ENCODE measurements around the gene COL19A1.

The COL19A1 gene

DNA sequence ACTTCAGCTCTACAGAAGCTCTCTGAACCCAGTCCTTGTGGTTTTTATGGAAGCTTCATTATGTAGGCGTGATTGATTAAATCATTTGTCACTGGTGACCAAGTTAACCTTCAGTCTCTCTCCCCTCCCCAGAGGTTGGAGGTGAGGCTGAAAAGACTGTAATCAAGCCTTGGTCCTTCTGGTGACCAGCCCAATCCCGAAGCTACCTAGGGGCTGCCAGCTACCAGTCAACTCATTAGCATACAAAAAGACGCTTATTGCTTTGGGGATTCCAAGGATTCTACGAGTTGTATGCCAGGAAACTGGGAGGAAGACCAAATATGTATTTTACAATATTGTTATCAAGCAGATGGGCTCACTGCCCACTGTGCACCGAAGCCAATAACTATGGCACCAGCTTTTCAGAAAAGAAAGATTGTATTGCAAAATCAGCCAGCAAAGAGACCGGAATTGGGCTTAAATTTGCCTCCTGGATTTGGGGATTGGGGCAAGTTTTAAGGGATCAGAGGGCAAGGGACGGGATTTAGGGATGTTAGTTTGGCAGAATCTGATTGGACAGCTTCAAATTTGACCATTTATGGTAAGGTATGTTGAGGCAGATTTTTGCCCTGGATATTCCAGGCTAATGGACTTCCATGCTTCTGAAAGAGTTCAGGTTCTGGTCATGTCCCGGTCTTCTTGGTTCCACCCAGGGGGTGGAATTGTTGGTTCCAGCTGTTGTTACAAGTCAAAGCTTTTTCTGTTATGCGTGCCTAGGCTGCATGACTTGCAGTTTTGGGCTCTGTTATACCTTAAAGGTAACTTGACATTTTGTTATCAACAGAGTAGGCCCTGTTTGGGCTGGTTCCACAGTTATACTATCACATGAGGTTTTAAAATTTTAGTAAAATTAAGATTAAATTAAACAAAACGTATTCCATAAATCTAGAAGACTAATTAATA, 269.1 kb downstream of the COL19A1 start:
- DNase-seq = no peak

DNA sequence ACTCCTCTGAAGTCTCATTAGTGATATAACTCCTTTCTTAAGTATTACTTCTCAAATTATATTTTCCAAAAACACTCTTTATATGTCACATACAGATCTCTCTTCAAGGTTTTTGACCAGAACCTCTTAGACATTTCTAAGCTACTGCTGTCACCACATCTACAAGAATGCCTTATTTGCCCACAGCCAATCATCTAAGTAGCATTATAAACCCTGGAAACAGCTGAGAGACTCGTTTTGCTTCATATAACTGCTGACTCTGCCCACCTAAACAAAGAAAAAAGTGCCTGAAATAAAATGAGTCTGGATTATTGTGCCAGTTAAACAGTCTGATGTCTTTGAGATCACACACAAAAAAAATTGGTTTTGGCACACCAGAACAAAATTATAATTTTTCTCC, 270.6 kb downstream of the COL19A1 start:
- DNase-seq = no peak

DNA sequence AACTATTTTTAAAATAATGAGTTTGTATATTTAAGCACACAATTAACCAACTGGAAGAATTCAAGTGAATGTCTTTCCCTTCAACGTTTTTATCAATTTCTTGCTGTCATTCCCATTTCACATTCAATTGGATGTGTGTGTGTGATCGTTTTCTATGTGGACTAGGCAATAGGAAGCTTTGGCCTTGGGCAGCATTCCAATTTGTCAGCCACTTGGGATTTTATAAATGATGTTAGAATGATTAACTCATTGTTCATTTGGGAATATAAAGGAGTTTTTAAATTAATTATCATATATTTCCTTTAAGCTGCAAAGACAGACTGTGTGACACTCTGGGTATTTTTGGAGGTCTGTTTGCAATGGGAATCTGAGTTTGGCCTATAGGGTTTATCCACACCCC, 274.1 kb downstream of the COL19A1 start:
- no peak for DNase-seq

DNA sequence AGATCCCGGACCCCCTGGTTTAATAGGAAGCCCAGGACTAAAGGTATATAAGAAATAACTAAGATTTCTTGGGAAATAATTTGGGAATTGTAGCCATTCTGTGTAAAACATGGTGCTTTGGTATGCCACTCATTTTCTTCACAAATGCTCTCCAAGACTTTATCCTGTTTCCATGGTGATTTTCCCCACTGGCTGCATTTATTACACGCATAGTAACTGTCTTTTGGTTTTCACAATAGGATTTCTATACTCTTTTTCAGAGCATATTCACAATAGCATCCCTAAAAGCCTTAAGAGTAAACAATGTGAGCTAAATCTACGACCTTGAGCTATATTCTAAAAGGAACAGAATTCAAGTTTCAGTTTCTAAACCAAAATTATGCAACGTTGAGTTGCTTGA, 275.7 kb downstream of the COL19A1 start:
- DNase-seq = no peak

DNA sequence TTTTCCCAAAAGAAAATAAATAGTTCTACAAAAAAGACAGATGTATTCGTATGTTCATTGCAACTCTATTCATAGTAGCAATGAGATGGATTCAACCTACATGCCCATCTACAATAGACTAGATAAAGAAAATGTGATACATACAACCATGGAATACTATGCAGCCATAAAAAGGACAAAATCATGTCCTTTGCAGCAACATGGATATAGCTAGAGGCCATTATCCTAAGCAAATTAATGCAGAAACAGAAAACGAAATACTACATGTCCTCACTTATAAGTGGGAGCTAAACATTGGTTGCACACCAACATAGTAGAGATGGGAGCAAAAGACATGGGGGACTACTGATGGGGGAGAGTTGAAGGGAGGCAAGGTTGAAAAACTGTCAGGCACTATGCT, 278.8 kb downstream of the COL19A1 start:
- DNase-seq = no peak

DNA sequence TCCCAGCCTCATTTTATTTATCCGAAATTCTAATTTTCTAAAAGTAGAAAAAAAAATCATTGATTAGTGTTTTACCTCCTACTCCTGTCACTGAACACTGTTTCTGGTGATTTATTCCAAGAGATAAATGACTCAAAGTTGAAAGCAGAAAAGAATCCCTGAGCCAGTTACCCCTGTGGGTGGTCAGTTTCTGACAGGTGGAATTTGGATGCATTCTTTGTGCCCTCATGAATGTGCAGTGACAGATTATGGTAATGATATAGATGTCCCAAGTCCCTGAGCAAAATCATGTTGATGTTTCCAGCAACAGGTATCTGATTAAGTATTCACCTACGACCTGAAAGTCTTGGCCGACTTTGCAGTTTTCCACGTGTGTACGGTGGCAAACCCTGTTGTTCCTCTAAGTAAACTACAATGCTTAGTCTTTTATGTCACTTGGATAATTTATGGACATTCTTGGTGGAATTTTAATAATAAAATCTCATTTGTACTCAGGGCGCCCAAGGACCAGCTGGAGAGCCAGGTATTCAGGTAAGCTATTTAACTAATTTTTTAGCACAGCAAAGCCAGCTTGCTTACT, 282.9 kb downstream of the COL19A1 start:
- no peak for DNase-seq

DNA sequence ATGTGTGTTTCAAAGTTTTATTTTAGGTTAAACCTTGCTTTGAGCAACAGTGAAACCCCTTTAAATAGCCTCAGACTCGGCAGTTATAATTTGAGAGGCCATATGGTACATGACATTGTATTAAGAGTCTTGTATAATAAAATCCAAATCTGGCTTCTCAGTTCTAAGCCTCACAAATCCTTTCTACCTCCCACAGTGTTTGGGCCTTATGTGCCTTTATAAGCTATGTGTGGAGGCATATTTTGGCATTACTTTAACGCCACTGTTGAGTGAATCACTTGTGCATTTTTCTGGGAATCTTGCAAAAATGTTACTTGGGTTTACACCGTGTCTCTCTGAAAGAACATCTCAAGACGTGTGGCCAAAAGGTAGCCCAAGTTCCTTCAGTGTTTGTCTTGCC, 284.2 kb downstream of the COL19A1 start:
- DNase-seq = no peak

DNA sequence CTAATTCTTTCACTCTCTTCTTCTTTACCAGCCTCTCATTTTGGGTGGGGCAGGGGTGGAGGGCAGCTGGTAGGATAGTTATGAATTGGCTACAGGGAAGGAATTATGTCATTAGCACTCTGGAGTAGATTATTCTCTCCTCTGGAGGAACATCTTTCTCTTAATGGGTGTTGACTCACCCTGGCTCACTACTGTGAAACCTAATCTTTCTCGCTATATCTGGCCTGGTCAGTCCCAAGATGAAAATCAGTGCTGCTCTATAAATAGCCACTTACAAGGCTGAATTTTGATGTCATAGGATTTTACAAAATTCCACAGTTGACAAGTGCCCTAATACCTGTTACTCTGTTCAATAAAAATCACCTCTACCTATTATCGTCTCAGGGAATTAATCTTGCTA, 285.3 kb downstream of the COL19A1 start:
- no peak for DNase-seq

DNA sequence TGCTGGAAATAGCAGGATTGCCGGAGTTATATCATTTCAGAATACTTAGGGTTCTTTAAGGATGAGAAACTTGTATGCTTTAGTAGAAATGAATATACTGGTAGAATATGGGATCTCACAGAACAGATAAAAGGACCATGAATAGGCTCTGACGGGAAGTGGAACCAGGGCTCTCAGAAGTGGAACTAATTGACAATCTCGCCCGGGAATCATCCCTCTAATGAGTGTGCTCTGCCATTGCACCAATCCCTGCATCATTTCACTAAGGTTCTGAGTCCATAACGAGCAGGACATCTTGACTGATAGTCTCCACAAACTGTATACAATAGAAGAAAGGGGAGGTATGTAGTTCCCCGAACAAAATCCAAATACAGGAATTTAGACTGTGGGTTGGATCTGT, 286.4 kb downstream of the COL19A1 start:
- DNase-seq = no peak

DNA sequence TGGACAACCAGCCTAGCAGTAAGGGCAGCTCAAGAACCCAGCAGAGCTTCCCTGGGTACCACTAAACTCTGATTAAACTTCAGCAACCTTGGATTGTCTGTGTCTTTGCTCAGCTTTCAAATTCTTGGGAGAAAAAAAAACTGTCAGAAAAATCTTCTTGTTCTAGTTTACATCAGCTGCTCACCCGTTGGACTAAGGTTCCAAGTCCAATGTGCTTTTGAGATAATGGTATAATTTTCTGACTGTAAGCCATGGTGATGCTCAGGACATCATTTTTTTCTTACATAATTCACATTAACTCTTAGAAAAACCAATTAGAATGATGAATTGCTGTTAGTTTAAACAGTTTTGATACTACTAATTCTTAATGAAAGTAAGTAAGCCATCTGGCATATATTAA, 290.7 kb downstream of the COL19A1 start:
- no peak for DNase-seq

DNA sequence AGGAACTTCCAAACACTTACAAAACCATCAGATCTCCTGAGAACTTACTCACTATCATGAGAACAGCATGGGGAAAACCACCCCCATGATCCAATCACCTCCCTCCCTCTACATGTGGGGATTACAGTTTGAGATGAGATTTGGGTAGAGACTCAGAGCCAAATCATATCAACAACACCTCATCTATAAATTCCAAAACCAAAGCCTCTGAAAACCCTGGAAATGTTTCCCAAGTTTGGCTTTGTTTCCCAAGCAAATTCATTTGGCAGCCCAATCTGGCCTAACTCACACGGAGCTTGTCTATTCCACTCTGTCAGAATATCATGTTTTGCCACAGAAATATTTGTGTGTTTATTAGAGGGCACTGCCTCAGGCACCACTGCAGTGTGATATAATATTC, 293.9 kb downstream of the COL19A1 start:
- no peak for DNase-seq

DNA sequence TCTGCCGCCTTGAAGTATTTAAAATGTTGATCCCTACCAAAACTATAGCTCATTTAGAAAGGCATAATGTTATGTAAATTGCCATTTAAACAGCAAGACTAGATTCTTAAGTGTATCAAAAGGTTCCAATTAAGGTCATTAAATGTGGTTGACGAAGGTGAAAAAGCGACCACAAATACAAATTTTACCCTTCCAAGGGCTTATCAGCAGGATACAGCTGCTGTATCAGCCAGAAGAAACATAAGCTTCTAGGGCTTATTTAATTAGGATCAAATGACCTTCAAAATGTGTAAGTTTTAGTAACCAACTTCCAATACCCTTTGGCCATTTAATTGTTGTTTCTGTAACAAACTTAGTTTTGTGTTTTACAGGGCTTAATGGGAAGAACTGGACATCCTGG, 296.6 kb downstream of the COL19A1 start:
- no peak for DNase-seq

DNA sequence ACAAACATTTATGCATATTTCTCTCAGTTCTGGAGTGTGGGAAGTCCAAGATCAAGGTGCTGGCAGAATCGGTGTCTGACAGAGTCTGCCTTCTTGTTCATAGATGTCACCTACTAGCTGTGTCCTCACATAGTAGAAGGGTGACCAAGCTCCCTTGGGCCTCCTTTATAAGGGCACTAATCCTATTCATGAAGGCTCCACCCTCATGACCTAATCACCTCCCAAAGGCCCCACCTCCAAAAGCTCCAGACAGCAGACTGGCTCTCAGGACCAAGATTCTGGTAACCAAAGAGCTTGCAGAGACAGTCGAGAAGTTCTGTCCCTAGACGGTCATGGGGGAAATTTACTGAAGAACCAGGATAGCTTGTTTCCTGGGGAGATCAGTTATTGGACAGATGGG, 297.4 kb downstream of the COL19A1 start:
- DNase-seq = no peak

DNA sequence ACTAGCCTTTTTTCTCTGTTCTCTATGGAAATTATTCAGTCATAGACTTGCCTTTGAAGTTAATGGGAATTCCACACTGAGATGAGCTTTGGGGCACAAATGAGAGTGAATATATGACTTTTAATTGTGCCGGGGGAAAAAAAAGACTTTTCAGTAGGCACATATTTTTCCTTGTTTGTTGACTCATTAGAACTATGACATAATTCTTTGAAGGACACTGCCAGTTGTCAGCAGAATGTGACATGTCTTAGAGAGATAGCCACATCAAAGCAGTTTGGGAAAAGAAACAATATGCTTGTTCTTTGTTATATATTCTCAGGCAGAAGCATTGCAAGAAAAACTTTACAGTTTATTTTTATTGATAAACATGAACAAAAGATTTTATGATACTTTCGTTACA, 298.2 kb downstream of the COL19A1 start:
- no peak for DNase-seq

DNA sequence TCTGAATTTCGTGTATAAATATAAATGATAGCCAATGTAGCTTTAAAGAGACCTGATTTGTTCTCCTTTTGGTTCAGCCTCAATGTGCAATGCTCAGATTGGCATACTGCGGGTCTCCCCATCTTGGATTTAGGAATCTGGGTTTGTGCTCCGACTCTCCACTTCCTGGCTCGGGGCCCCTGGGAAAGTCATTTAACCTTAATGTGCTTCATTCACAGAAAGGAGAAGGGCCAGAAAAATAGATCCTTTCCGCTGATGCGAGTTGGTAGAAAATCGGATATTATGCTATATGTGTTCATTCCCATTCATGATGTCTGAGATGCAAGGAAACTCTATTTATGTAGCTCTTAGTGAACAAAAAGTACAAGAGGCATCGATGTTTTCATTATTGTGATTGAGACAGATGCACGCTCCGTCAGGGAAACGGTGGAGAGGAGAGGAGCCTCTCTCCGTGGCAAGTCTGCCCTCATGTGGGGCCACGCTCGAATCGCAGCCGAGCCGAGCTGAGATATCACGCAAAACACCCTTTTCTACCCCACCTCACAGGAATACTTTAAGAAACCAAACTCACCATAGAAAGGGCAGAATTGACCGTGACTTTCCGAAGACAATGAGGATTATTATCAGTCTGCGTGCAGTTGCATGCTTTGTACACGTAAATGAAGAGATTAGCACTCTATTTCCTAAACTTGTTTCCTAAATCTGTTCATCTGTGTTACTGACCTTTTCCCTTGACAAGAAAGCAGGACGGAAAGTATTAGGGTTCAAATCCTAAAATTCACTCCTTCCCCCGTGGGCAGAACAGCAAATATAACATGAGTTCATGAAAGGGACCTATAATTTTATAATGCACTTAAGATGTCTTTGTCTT, 300.0 kb downstream of the COL19A1 start:
- DNase-seq = no peak

DNA sequence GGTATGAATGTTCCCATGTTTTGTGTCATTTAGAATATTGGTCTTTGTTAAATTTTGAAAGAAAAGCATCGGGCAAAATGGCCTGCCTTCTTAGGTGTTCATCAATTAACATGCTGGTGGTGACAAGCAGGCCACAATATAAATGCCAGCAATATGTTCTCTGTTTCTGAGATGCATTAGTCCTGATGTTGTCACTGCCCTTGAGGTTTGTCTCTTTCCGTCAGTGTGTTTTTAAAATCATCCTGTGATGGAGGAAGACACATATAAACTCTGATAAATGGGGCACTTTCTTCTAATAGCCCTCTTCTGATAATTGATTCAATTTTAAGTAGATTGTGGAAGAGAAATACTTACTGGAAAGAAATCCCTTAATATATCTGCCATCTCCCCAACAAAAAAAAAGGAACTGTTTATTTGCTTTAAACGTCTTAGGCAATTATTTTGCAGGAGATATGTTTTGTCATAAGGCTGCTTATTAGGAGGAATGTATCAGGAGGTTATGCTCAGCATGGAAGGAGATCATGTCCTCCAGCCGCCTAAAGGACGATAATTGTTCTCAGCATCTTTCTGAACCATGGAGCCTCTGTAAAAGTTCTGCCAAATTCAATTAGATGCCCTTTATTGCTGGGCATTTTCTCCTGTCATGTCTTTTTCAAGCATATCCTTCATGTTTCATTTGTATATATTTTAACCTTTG, 302.5 kb downstream of the COL19A1 start:
- no peak for DNase-seq

DNA sequence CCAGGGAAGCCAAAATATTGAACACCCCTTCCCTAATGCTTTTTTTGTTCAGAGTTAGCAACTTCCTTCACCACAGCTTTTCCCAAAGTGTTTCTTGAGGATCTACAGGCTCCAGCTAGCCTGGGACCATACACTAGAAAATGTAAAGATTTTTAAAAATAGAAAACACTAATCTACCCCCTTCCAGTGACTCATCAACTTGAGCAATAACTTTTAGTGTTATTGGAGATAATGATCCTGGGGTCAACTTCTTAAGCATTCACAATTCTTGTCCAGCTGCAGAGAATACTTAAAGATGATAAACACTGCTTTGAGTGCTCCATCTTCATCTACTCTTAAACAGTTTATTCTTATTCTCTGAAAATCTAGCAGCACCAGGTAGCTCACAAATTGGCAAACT, 304.9 kb downstream of the COL19A1 start:
- no peak for DNase-seq

DNA sequence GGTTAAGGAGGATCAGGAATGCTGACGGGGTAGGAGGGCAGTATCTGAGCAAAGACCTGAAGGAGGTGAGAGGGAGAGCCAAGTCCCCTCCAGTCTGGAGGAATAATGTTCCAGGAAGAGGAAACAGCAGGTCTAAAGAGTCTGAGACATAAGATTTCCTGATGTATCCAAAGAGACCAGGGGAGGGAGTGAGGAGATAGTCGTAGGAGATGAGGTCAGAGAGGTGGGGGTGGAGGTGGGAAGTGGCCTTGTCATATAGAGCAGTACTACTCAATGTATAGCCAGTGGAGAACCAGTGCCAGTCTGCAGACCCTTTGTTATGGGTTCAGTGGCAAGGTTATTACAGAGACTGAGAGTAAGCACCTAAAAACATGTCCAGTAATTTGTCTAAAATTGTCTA, 305.9 kb downstream of the COL19A1 start:
- no peak for DNase-seq

DNA sequence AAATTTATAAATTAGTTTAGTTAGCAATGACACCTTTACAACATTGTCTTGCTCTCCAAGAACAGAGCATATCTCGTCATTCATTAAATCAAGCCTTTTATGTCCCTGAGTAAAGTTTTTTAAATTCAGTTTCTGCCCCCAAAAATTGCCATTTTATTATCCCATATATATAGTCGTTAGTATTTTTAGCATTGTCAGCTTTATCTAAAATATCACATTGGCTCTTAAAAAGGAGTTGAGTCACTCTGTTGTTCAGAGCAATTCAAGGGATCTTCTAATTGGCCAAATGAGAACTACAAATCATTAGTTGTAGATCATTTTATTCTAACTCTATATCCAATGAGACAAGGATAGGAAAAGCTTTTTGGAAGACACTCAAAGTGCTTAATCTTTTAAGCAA, 309.4 kb downstream of the COL19A1 start:
- no peak for DNase-seq

DNA sequence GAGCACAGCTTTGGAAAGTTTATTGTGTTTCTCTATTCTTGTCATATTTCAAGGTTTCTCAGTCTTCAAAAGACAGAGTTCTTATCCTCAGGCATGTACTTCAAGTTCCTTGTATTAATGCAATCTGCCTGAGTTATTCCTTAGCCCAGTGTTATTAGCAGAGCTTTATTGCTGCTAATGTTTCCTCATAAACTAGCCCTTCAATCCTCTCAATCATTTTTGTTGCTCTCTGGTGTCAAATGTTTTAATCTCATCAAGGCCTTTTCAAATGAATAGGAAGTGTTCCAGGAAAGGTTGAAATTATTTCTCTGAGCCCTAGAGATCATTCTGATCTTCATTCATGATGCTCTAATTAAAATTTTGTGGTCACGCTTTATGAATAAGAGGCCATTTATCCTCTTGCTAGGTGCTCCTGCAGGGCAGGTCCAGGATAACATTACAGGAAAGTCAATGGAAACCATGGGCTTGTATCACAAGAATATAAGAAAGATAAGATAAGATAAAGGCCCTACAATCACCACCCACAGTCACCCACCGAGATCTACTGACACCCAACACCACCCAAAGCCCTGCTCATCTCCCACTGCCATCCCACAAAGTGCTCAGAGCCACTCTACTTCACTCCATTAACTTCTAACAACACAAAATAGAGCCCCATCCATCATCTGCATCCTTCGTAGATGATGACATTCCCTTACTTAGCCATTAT, 310.6 kb downstream of the COL19A1 start:
- no peak for DNase-seq

DNA sequence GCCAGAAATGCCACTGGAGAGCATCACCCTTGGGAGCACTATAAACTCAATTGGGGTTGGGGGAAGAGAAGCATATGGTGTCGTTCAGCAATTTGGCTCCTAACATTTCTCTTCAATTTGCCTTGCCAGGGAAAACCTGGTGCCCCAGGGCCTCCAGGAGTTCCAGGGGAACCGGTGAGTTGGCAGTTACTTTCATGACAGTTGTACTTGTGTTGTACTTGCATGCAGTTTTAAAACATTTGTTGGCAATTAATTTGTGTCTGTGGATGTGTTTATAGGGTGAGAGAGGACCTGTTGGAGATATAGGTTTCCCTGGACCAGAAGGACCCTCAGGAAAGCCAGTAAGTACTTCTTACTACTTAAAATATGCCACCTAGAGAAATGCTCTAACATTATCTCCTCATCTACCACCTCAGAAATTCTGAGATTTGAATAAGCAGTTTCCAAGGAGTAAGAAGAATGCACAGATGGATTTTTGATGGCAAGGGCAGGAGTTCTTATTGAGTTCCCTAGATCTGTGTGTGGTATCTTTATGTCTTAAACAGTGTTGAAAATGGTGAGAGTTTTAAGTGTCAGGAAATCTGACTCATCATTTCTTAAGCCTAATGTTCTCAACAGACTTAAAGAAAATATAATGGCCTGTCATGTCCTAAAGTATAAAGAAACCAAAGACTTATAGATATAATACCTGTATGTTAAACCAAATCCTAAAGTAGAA, 314.0 kb downstream of the COL19A1 start:
- no peak for DNase-seq

Measured in activated T-cell treated with anti-CD3 and anti-CD28 coated beads for 4 hours (primary cell).